Activated naive CD4-positive, alpha-beta T cell (primary cell): ENCODE results near the gene RALB.
A peak's percentile ranks its signal among the peaks of the same experiment; 100 is the strongest.

Source experiments
- DNase-seq, 4 experiments: peaks; one replicate each; lab custom pipeline; 2025; lab: John Stamatoyannopoulos, UW

RALB gene

DNA sequence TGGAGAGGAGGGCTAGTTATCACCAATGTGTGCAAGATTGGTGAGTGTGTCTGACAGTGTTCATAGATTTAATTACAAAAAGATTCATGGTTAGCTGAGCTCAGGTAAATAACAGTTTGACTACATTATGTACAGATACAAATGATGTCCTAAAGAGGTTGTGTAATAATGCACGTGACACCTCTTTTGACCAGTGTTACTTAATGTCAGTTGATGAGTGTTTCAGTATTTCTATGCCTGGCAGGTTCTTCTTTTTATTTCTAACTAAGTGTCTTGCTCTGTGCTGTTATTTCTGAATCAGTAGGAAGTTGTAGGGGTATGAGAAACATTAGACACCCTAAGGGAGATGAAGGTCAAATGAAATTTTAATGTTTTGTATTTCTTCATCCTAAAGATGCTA is 85.4 kb downstream of the RALB start:
- no peak for DNase-seq

DNA sequence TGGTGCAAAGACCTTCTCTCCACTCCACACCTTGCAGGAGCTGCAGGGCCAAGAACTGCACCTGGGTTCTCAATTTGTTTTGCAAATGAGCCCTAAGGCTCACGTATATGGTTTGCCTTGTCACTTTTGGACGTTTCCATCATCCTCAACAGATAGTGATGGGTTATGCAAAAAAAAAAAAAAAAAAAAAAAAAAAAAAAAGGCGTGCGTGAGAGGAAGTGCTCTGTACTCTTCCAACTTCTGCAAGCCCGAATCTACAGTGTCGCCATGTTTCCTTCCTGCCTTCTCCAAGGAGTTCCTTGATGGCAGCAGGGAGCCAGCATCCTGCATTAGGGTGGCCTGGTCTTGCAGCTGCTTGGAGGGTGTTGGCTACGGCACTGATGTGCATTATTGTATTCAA is 89.3 kb downstream of the RALB start:
- DNase-seq = no peak

DNA sequence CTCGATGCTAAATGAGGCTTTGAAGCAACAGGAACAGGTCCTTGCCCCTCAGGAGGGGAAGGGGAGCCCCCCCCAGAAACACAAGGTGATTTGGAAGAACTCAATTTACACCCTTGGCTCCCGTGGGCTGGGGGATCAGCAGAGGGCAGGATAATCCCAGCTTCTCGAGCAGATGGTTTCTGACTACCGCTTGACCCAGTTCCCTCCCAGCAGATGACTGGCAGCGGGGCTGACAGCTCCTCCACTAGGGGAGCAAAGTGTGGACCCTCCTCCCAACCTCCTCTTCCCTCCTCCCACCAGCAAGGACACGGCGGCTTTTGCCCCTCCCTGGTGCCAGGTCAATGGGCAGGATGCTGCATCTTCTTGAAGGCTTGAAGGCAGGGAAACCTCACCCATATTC is 89.8 kb downstream of the RALB start:
- DNase-seq = no peak

DNA sequence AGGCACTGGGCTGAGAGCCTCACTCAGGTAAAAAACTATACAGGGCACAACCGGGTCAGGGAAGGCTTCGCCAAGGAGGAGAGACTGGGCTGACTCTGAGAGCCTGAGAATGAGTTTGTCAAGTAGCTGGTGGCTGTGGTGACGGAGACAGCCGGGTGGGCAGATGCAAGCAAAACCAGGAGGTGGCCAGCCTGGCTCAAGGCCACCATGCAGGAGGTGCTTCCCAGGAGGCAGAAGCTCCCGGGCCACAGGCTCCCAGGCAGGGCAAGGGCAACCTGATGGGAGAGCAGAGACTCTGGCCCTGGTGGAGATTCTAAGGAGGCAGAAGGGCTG is 90.4 kb downstream of the RALB start:
- no peak for DNase-seq

DNA sequence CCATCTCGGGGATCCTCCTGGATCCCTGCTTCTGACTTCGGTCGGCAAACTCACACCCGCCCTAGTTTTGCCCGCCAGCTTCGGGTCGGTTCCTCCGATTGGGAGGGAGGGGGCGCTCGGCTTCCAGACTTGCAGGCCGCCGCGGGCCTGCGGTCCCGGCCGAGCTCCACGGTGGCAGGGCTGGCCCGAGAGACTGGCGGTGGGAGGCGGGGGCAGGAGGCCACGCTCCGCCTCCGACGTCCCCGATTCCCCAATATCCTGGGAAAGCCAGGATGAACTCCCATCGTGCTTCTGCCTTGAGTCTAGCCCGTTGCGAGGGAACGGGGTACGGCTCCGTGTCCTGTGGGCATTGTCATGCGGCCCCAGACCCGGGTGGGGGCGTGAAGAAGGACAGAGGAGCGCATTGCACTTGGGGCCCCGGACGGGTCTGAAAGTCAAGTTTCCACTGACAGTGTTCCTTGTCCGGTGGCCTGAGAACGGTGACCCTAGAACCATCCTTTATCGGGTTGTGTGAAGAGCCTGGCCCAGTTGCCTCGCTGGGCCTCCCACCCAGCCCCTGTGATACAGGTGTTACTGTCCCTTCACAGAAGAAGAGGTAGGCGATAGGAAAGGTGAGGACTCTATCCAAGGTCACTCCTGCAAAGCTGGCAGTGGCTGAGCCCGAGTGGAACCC is 90.9 kb downstream of the RALB start:
- peak; percentile 6 to 39 (median 16) for DNase-seq
